ENCODE measurements around the gene ATG16L2.

The ATG16L2 gene

GRCh38 chr11:72871119-72871518 lies 56.9 kb downstream of the ATG16L2 start:
- Histone ChIP-seq H3K27me3 (ENCODE audit: insufficient read depth, poor library complexity, severe bottlenecking) (no peaks in the 10 kb centered on the region), H3K27ac (replicated peaks) (no peak overlapping the region), H3K4me3 (replicated peaks; ENCODE audit: insufficient read depth, low read length) (no peak overlapping the region)
- no peak for DNase-seq (ENCODE audit: low read depth in 1 of 2, low spot score in 1 of 2)
- no peak for TF ChIP-seq SPI1 (IDR thresholded peaks at IDR 0.05; ENCODE audit: borderline replicate concordance, low read depth)

GRCh38 chr11:72872012-72872411 lies 57.8 kb downstream of the ATG16L2 start:
- no peak for DNase-seq (ENCODE audit: low read depth in 1 of 2, low spot score in 1 of 2)
- TF ChIP-seq SPI1 (IDR thresholded peaks at IDR 0.05; ENCODE audit: borderline replicate concordance, low read depth) (no peak), CTCF (IDR thresholded peaks at IDR 0.05; ENCODE audit: insufficient read depth, low read length) (no peak), GABPA (IDR thresholded peaks at IDR 0.05; ENCODE audit: low read depth) (no peak), REST (IDR thresholded peaks at IDR 0.05; ENCODE audit: insufficient replicate concordance, low read depth) (no peak), POLR2AphosphoS5 (IDR thresholded peaks at IDR 0.05; ENCODE audit: low read depth) (no peak)
- Histone ChIP-seq H3K4me3 (replicated peaks; ENCODE audit: insufficient read depth, low read length) (no peak overlapping the region), H3K27ac (replicated peaks) (no peak overlapping the region), H3K27me3 (ENCODE audit: insufficient read depth, poor library complexity, severe bottlenecking) (no peaks in the 10 kb centered on the region)

- Histone ChIP-seq H3K4me3 (replicated peaks; ENCODE audit: insufficient read depth, low read length) (no peak overlapping the region), H3K27ac (replicated peaks) (no peak overlapping the region), H3K27me3 (ENCODE audit: insufficient read depth, poor library complexity, severe bottlenecking) (no peaks in the 10 kb centered on the region)
- no peak for DNase-seq (ENCODE audit: low read depth in 1 of 2, low spot score in 1 of 2)
- no peak for TF ChIP-seq SPI1 (IDR thresholded peaks at IDR 0.05; ENCODE audit: borderline replicate concordance, low read depth)
- TF ChIP-seq GABPA (IDR thresholded peaks at IDR 0.05; ENCODE audit: low read depth): no peak
- no peak for TF ChIP-seq POLR2AphosphoS5 (IDR thresholded peaks at IDR 0.05; ENCODE audit: low read depth)
- TF ChIP-seq REST (IDR thresholded peaks at IDR 0.05; ENCODE audit: insufficient replicate concordance, low read depth): no peak
- no peak for TF ChIP-seq CTCF (IDR thresholded peaks at IDR 0.05; ENCODE audit: insufficient read depth, low read length)
These were observed 61.5 kb downstream of the ATG16L2 start for GRCh38 chr11:72875736-72876135.

- H3K27ac ChIP-seq (replicated peaks): no peak overlapping the region
- H3K4me3 ChIP-seq (replicated peaks; ENCODE audit: insufficient read depth, low read length): no peak overlapping the region
- DNase-seq (ENCODE audit: low read depth in 1 of 2, low spot score in 1 of 2): no peak
- TF ChIP-seq POLR2AphosphoS5 (IDR thresholded peaks at IDR 0.05; ENCODE audit: low read depth): no peak
- TF ChIP-seq CTCF (IDR thresholded peaks at IDR 0.05; ENCODE audit: insufficient read depth, low read length): no peak
- no peak for TF ChIP-seq REST (IDR thresholded peaks at IDR 0.05; ENCODE audit: insufficient replicate concordance, low read depth)
- TF ChIP-seq GABPA (IDR thresholded peaks at IDR 0.05; ENCODE audit: low read depth): no peak
- TF ChIP-seq SPI1 (IDR thresholded peaks at IDR 0.05; ENCODE audit: borderline replicate concordance, low read depth): no peak
- no peaks in the 10 kb centered on the region for H3K27me3 ChIP-seq (ENCODE audit: insufficient read depth, poor library complexity, severe bottlenecking)
These were observed 61.9 kb downstream of the ATG16L2 start for GRCh38 chr11:72876147-72876546.

Measured in HL-60 (cell line).